A549 (cell line): ENCODE measurements around the gene RAD54L.

Experiments used
- FOSL2 ChIP-seq, 2 experiments: fragments of 450-650 bp in 1 of 2; fragments of >200 bp in 1 of 2; sonication (Bioruptor Twin) in 1 of 2; formaldehyde crosslinking; IDR thresholded peaks; 2 replicates each; pipeline versions ENCODE4 v1.5.0 to v1.6.1; 2016 to 2020; ENCODE audit warnings: mild to moderate bottlenecking in 1 of 2, moderate library complexity in 1 of 2
- TF ChIP-seq, protein P1 (sequence below): IDR thresholded peaks from 2 replicates; pipeline ENCODE4 v1.6.1; 2012

DNA sequence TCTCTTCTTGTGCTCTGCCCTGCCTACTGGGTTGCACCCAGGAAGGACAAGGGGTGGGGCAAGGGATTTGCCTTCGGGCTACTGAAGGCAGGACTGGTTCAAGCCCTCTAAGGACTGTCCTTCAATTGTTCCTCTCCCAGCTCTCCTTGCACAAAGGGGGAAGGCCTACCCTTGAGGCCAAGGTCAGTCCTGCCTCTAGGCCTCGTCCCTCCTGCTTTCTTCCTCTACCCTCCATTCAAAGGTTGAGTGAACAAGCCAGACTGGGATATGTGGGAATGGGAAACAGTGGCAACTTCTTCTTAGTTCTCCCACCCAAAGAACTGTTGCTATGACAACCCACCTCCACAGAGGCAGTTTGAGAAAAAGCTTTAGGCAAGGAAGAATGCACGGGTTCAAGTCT is 41.8 kb upstream of the RAD54L start:
- TF ChIP-seq FOSL2 (IDR thresholded peaks at IDR 0.05): no peak
- no peak for TF ChIP-seq FOSL2 (CRISPR knock-in tag; IDR thresholded peaks at IDR 0.05)
- TF ChIP-seq, protein P1, sequence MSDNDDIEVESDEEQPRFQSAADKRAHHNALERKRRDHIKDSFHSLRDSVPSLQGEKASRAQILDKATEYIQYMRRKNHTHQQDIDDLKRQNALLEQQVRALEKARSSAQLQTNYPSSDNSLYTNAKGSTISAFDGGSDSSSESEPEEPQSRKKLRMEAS: no peak
